ENCODE data around the gene GPS2. TPM values are rescaled to one million over a fixed set of nuclear protein-coding genes. Genes with fewer than 3 reads are reported as not detected.

The GPS2 gene
- total RNA-seq, 1 experiment from 2014 or later: 52.8 TPM

DNA sequence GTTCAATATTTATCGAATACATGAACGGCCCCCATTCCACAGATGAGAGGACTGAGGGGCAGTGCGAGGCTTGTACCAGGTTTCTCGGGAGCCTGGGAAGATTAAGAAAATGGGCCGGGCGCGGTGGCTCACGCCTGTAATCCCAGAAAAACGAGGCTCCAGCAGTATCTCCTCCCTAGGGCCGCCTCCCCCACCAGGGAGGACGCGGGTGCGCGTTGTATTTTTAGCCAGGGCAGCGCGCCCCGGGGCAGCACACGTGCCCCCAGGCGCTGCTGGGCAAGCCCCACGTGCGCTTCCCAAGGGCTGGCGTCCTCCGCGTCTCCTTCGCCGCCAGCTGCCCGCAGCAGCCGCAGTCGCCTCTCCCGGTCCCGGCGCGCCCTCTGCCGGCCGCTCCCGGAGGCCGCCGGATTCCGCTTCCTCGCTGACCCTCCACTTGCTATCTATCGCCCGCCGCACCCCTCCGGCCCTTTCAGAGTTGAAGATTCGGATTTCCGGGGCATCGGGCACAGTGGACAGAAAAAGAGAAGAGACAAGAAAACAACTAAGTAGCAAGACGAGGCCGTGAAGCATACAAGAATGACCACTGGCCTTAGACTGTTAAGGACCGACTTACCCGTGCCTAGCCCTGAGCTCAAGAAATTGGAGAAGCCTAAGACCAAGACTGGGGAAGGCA, 18.8 kb downstream of the GPS2 start:
- peaks cover 40% of the 10 kb centered on the region for H3K27me3 ChIP-seq (ENCODE audit: control insufficient read depth, insufficient read depth, low read length)
- peak; percentile 96 for DNase-seq
- no peak overlapping the region; the same call in 1 of the 2 replicates for H3K4me3 ChIP-seq (ENCODE audit: insufficient read depth, low read depth, low read length)
- no peaks in the 10 kb centered on the region for H3K36me3 ChIP-seq (replicated peaks; ENCODE audit: control insufficient read depth, insufficient read depth, low read length)

- DNase-seq: no peak
- H3K27me3 ChIP-seq (ENCODE audit: control insufficient read depth, insufficient read depth, low read length): peaks cover 43% of the 10 kb centered on the region
- peak overlapping the region; percentile 53; the same call in 1 of the 2 replicates for H3K4me3 ChIP-seq (ENCODE audit: insufficient read depth, low read depth, low read length)
- no peaks in the 10 kb centered on the region for H3K36me3 ChIP-seq (replicated peaks; ENCODE audit: control insufficient read depth, insufficient read depth, low read length)
Observed at GRCh38 chr17:7295230-7296180, 19.7 kb downstream of the GPS2 start.

- Histone ChIP-seq H3K4me3 (ENCODE audit: insufficient read depth, low read depth, low read length) (peak within 1 kb of the TSS; percentile 53), H3K27me3 (ENCODE audit: control insufficient read depth, insufficient read depth, low read length) (peaks cover 43% of the 10 kb centered on the region), H3K36me3 (replicated peaks; ENCODE audit: control insufficient read depth, insufficient read depth, low read length) (no peaks in the 10 kb centered on the region)
- DNase-seq: peak; percentile 100
Observed at GRCh38 chr17:7294614-7295153, 20.5 kb downstream of the GPS2 start, which contains the start of gene YBX2. YBX2 (minus strand) TSS chr17:7294639; CDS start chr17:7294500, 139 bp downstream.

GRCh38 chr17:7293816-7294613, 21.1 kb downstream of the GPS2 start:
- H3K4me3 ChIP-seq (ENCODE audit: insufficient read depth, low read depth, low read length): peak overlapping the region; percentile 41
- DNase-seq: peak; percentile 95
- H3K36me3 ChIP-seq (replicated peaks; ENCODE audit: control insufficient read depth, insufficient read depth, low read length): no peaks in the 10 kb centered on the region
- peaks cover 43% of the 10 kb centered on the region for H3K27me3 ChIP-seq (ENCODE audit: control insufficient read depth, insufficient read depth, low read length)

DNA sequence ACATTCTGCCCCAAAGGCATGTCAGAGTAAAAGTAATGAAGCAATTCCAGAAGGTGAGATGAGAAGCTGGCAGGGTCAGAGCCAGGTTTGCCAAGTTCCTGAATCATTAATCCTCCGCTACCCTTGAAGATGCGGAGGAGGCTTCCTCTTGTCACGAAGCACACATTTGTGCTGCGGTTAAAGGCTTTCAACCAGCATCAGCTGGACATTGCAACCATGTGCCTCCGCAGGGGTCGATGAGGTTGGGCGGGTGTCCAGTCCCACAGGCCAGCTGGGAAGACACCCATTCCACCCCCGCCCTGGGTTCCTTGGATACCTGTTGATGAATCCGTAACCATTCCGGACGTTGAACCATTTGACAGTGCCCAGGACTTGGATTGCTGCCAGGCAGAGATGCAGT, 22.0 kb downstream of the GPS2 start:
- peaks cover 42% of the 10 kb centered on the region for H3K27me3 ChIP-seq (ENCODE audit: control insufficient read depth, insufficient read depth, low read length)
- no peak overlapping the region for H3K4me3 ChIP-seq (ENCODE audit: insufficient read depth, low read depth, low read length)

GRCh38 chr17:7292729-7293128, 22.4 kb downstream of the GPS2 start:
- DNase-seq: peak; percentile 47
- H3K27me3 ChIP-seq (ENCODE audit: control insufficient read depth, insufficient read depth, low read length): peaks cover 40% of the 10 kb centered on the region
- H3K4me3 ChIP-seq (ENCODE audit: insufficient read depth, low read depth, low read length): no peak overlapping the region
- no peaks in the 10 kb centered on the region; the same call in 1 of the 2 replicates for H3K36me3 ChIP-seq (replicated peaks; ENCODE audit: control insufficient read depth, insufficient read depth, low read length)

More for the DNA sequence above, 22.0 kb downstream of the GPS2 start:
- DNase-seq: peak; percentile 33
- no peaks in the 10 kb centered on the region; the same call in 1 of the 2 replicates for H3K36me3 ChIP-seq (replicated peaks; ENCODE audit: control insufficient read depth, insufficient read depth, low read length)

DNA sequence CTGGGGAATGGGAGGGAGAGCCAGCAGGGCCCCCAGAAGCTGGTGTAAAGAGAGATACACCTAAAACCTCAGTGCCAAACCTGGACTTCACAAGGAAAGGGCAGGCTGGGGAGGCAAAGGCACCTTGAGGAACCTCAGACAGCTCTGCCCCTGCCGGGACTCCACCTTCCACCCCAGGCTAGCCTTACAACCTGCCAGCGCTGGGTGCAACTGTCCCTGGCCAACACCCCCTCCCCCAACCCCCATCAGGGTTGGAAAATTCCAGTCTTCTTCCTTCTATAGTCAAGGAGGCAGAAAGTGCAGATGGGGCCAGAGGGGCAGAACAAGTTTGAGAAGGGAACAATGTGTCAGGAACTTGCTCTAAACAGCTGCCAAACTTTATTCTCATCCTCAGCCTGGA, 23.0 kb downstream of the GPS2 start:
- H3K4me3 ChIP-seq (ENCODE audit: insufficient read depth, low read depth, low read length): no peak overlapping the region
- DNase-seq: no peak
- H3K27me3 ChIP-seq (ENCODE audit: control insufficient read depth, insufficient read depth, low read length): peaks cover 40% of the 10 kb centered on the region

DNA sequence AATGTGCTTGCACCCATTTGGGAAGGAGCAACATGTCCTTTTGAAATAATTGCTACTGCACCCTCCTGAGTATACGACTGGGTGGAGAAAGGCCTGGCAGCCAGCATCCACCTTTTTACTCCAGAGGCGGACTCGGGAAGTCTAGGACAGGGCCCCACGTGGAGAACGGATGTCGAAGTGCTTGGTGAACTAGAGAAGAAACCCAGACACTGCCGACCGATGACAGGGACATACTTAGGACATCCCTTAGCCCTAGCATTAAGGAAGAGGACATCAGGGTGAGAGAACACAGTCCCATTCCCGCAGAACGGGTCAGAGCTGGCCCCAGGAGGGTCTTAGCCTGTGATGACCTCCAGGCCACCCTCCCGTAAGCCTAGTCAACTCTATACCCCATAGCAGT, 24.5 kb downstream of the GPS2 start:
- no peaks in the 10 kb centered on the region; the same call in 1 of the 2 replicates for H3K36me3 ChIP-seq (replicated peaks; ENCODE audit: control insufficient read depth, insufficient read depth, low read length)
- no peak overlapping the region for H3K4me3 ChIP-seq (ENCODE audit: insufficient read depth, low read depth, low read length)
- no peak for DNase-seq
- H3K27me3 ChIP-seq (ENCODE audit: control insufficient read depth, insufficient read depth, low read length): peaks cover 28% of the 10 kb centered on the region

More for the DNA sequence above, 23.0 kb downstream of the GPS2 start:
- H3K36me3 ChIP-seq (replicated peaks; ENCODE audit: control insufficient read depth, insufficient read depth, low read length): no peaks in the 10 kb centered on the region; the same call in 1 of the 2 replicates

GRCh38 chr17:7290166-7290565, 25.0 kb downstream of the GPS2 start:
- Histone ChIP-seq H3K36me3 (replicated peaks; ENCODE audit: control insufficient read depth, insufficient read depth, low read length) (no peaks in the 10 kb centered on the region; the same call in 1 of the 2 replicates), H3K27me3 (ENCODE audit: control insufficient read depth, insufficient read depth, low read length) (peaks cover 24% of the 10 kb centered on the region), H3K4me3 (ENCODE audit: insufficient read depth, low read depth, low read length) (no peak overlapping the region)
- DNase-seq: no peak

GRCh38 chr17:7289256-7290032, 25.7 kb downstream of the GPS2 start:
- no peaks in the 10 kb centered on the region; the same call in 1 of the 2 replicates for H3K36me3 ChIP-seq (replicated peaks; ENCODE audit: control insufficient read depth, insufficient read depth, low read length)
- no peak overlapping the region for H3K4me3 ChIP-seq (ENCODE audit: insufficient read depth, low read depth, low read length)
- H3K27me3 ChIP-seq (ENCODE audit: control insufficient read depth, insufficient read depth, low read length): peaks cover 22% of the 10 kb centered on the region; the same call in 1 of the 2 replicates
- peak; percentile 80 for DNase-seq

GRCh38 chr17:7285679-7286078, 29.5 kb downstream of the GPS2 start:
- H3K4me3 ChIP-seq (ENCODE audit: insufficient read depth, low read depth, low read length): no peak overlapping the region
- no peaks in the 10 kb centered on the region; the same call in 1 of the 2 replicates for H3K36me3 ChIP-seq (replicated peaks; ENCODE audit: control insufficient read depth, insufficient read depth, low read length)
- H3K27me3 ChIP-seq (ENCODE audit: control insufficient read depth, insufficient read depth, low read length): peaks cover 20% of the 10 kb centered on the region
- DNase-seq: peak; percentile 15

GRCh38 chr17:7284911-7285310, 30.2 kb downstream of the GPS2 start:
- no peak for DNase-seq
- Histone ChIP-seq H3K36me3 (replicated peaks; ENCODE audit: control insufficient read depth, insufficient read depth, low read length) (no peaks in the 10 kb centered on the region; the same call in 1 of the 2 replicates), H3K4me3 (ENCODE audit: insufficient read depth, low read depth, low read length) (no peak overlapping the region), H3K27me3 (ENCODE audit: control insufficient read depth, insufficient read depth, low read length) (peaks cover 17% of the 10 kb centered on the region)

Data from H7 (cell line).